GM19035 (cell line): ENCODE results near the gene ALDH3B1.

Experiments
- ATAC-seq: cut with Tn5 transposase; IDR thresholded peaks from one replicate; pipeline ENCODE4 v1.9.1; 2021; ENCODE audit not compliant: unreplicated experiment

Gene ALDH3B1

DNA sequence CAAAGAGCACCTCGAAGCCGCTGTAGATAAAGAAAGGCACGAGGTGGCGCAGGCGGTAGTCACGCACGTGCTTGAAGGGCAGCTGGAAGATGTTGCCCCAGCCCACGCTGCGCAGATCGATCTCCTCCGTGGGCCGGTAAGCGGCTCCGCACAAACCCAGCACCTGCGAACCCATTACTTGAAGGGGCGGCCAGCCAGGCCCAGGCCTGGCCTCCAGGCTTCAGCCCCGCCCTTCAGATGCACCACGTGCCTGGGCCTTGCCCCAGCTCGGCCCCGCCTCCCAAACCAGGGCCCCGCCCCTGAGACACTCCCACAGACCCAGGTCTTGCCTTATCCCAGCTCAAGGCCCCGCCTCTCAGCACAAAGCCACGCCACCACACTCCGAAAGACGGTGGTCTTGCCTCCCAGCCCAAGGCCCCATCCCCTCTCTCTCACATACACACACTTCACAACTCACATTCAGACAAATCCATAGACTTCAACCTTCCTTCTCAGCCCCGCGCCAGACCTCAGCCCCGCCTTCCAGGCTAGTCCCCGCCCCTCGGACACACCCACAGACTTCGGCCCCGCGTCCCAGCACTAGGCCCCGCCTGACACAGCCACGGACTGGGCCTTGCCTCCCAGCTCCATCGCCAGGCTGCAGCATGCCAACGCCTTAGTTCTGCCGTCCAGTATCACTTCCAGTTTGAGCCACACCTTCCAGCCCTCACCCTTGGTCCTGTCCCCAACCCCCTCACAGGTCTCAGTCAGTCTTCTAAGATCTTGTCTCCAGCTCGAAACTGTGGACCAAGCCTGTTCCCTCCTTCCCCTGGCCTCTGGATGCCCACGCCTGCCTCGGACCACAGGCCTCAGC, 13.3 kb upstream of the ALDH3B1 start:
- ATAC-seq: no peak

- no peak for ATAC-seq
Measured at GRCh38 chr11:67997475-67997921, 12.6 kb upstream of the ALDH3B1 start.

- ATAC-seq: no peak
Measured at GRCh38 chr11:67998150-67999045, 11.7 kb upstream of the ALDH3B1 start.

- ATAC-seq: no peak
Measured at GRCh38 chr11:67999201-67999629, 10.9 kb upstream of the ALDH3B1 start.

- no peak for ATAC-seq
Measured at GRCh38 chr11:67999704-68000103, 10.4 kb upstream of the ALDH3B1 start.

- ATAC-seq: peak; percentile 11
Measured at GRCh38 chr11:68002575-68002937, 7.6 kb upstream of the ALDH3B1 start.

DNA sequence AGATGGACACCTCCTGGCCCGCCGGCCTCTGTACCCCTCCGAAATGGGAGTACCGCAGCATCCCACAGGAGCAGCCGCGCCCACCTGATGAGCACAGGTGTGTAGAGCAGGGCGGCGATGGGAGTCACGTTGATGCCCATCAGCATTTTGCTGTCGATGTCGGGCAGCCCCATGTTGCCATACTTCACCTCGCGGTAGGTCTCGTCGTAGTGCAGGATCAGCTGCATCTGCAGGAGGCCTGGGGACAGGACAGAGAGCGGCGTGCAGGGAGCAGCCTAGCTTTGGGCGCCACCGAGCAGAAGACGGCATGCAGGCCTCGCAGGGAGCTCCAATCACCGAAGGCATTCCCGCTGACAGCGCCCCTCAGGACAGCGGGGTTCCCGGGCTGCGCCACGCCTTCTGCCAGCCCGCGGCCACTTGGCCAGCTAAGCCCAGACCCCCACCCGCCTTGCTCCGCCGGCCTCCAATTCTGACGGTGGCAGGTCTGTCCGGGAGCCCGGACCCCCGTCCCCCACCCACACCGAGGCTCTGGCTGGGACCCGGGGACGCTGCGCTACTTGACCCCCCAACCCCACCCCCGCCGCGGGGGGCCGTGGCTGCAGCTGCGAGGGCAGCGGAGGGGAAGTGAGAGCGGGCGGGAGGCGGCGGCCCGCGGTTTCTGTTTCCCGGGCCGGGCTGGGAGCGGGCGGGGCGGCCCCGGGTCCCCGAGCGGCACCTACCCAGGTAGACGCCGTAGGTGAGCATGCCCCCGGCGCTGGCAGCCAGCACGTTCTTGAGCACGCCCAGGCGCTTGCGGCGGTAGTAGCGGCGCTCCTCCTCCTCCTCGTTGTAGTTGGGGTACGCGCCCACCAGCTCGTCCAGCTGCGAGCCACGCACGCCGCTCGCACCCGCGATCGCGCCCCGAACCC, 6.9 kb upstream of the ALDH3B1 start:
- ATAC-seq: peak; percentile 50

GRCh38 chr11:68003846-68004550, 6.1 kb upstream of the ALDH3B1 start, which contains the start of gene UNC93B1:
UNC93B1 (minus strand) TSS chr11:68004097; CDS start chr11:68004043, 54 bp downstream.
- ATAC-seq: peak; percentile 65

GRCh38 chr11:68004551-68005335, 5.4 kb upstream of the ALDH3B1 start:
- ATAC-seq: no peak

DNA sequence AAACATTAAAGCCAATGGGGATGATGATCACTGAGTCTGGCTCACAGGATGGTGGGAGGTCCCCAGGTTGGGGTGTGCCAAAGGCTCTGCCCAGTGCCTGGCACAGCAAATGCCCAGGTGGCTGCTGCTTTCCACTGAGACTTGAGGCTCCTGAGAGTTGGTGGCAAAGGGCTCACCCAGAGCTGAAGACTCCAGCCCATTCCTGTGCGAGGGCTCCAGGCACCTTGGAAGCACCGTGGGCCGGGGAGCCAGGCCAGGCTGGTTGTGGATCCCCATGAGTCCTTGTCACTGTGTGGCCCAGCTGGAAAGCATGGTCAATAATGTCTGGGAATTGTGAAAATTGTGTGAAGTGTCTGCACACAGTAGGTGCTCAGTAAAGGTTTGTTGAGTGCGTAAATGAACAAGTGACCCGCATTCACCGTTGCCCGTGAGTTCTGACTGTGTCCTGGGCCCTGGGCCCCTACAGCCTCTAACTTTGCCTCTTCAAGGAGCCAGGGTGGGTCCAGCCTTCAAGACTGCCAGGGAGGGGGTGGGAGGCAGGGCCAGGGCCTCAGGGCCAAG, 3.4 kb upstream of the ALDH3B1 start:
- no peak for ATAC-seq

GRCh38 chr11:68007498-68008380, 2.4 kb upstream of the ALDH3B1 start:
- ATAC-seq: no peak

GRCh38 chr11:68008381-68009337, 1.5 kb upstream of the ALDH3B1 start:
- no peak for ATAC-seq

- ATAC-seq: no peak
Measured at GRCh38 chr11:68009391-68010089, 587 bp upstream of the ALDH3B1 start.

DNA sequence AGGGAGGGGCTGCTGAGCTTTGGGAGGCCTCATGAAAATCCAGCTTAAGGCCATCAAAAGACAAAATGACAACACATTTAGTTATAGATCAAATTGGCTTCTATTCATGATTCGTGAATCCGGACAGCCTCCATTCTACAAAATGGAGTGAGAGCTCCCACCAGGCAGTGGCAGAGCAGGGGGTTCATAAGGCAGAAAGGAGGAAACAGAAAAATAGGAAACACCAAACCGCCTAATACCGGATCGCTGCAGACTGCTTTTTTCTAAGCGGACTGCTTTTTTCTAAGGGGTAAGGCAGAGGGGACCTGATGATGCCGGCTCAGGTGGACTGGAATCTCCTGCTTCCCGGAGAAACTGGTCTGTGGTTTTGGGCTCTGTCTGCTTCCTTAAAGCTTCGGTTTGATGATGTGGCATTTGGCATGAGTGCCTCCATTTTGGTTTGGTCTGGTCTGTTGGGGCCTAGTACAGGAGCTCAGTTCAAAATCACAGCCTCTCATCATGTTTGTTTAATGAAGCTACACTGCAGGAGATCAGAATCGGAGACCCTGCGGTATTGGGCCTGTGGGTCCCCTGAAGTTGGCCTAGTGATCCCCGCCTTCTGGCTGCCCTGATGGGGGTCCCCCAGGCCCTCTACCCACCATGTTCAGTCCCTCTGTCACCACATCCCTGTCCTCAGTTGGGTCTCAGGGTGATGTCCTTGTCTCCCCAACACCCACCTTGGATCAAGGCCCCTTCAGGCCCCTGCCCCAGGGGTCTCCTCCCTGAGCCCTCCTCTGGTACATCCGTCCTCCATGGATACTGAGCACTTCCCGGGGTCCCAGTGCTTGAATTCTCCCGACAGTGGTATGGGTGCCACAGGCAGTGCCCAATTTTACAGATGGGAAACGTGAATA, 1.2 kb downstream of the ALDH3B1 start:
- no peak for ATAC-seq
